GM23248 (cell line): ENCODE data around the gene NCAPD2. TPM values are rescaled to one million over a fixed set of nuclear protein-coding genes. Genes with fewer than 3 reads are reported as not detected.

Experiments used
- DNase-seq: peaks from one replicate; pipeline ENCODE4 v3.0.0-alpha.2; 2015
- H2AFZ ChIP-seq: fragments of 200-600 bp; sonication (generic); 2 replicates; pipeline ENCODE4 v1.6.1; 2016; ENCODE audit warnings: antibody characterized with exemption
- H3F3A ChIP-seq: fragments of 200-600 bp; sonication (generic); 2 replicates; pipeline ENCODE4 v1.6.1; 2016; ENCODE audit warnings: mild to moderate bottlenecking, antibody characterized with exemption, mixed run types; ENCODE audit not compliant: insufficient read depth
- H3K27ac ChIP-seq: fragments of 200-600 bp; sonication (generic); 2 replicates; pipeline ENCODE4 v1.5.1; 2016; ENCODE audit warnings: mild to moderate bottlenecking
- H3K27me3 ChIP-seq: fragments of 200-600 bp; sonication (generic); replicated peaks from 2 replicates; pipeline ENCODE4 v1.6.1; 2016; ENCODE audit warnings: mild to moderate bottlenecking; ENCODE audit not compliant: insufficient read depth
- H3K36me3 ChIP-seq: fragments of 200-600 bp; sonication (generic); 2 replicates; pipeline ENCODE4 v1.6.1; 2016; ENCODE audit warnings: low read depth, mild to moderate bottlenecking
- H3K4me1 ChIP-seq: fragments of 200-600 bp; sonication (generic); 2 replicates; pipeline ENCODE4 v1.6.1; 2016; ENCODE audit warnings: mild to moderate bottlenecking; ENCODE audit not compliant: insufficient read depth
- H3K4me2 ChIP-seq: fragments of 200-600 bp; sonication (generic); one replicate; pipeline ENCODE4 v1.6.1; 2016; ENCODE audit warnings: mild to moderate bottlenecking; ENCODE audit not compliant: unreplicated experiment
- H3K4me3 ChIP-seq: fragments of 200-600 bp; sonication (generic); 2 replicates; pipeline ENCODE4 v1.5.1; 2016; ENCODE audit warnings: mild to moderate bottlenecking
- H3K79me2 ChIP-seq: fragments of 200-600 bp; sonication (generic); 2 replicates; pipeline ENCODE4 v1.6.1; 2016; ENCODE audit warnings: mild to moderate bottlenecking; ENCODE audit not compliant: insufficient read depth
- H3K9ac ChIP-seq: fragments of 200-600 bp; sonication (generic); 2 replicates; pipeline ENCODE4 v1.6.1; 2016; ENCODE audit warnings: mild to moderate bottlenecking
- H3K9me2 ChIP-seq: fragments of 200-600 bp; sonication (generic); 2 replicates; pipeline ENCODE4 v1.6.1; 2016; ENCODE audit warnings: mixed run types, mild to moderate bottlenecking, moderate library complexity; ENCODE audit not compliant: insufficient read depth
- H3K9me3 ChIP-seq: fragments of 200-600 bp; sonication (generic); one replicate; pipeline ENCODE4 v1.6.1; 2017; ENCODE audit warnings: low read depth
- H4K20me1 ChIP-seq: fragments of 200-600 bp; sonication (generic); 2 replicates; pipeline ENCODE4 v1.6.0; 2016; ENCODE audit not compliant: insufficient read depth
- EZH2 ChIP-seq: fragments of 200-600 bp; sonication (generic); IDR thresholded peaks from 2 replicates; pipeline ENCODE4 v1.6.1; 2018; ENCODE audit warnings: antibody characterized with exemption, mild to moderate bottlenecking; ENCODE audit not compliant: insufficient read depth, poor library complexity, severe bottlenecking
- EZH2phosphoT487 ChIP-seq: fragments of 200-600 bp; sonication (generic); IDR thresholded peaks from 2 replicates; pipeline ENCODE4 v1.6.1; 2018; ENCODE audit warnings: antibody characterized with exemption, moderate library complexity, mild to moderate bottlenecking, low read depth; ENCODE audit not compliant: insufficient read depth
- WGBS, 2 experiments: methylation state at CpG; one replicate each; pipeline ENCODE4 v1.1.6; 2015 to 2017; ENCODE audit warnings: low lambda C conversion rate in 2 of 2, low coverage in 1 of 2; ENCODE audit errors: missing lambda C conversion rate in 2 of 2; 5-methylcytosine and 5-hydroxymethylcytosine counted together
- in situ Hi-C: fragments of 300-500 bp; cut with MboI; formaldehyde crosslinking; loops from 2 replicates; pipeline ENCODE4 v1.15.0; 2020
- polyA plus RNA-seq: library from polyadenylated mRNA; unstranded; fragments of >200 nt; fragmentation: Nextera tagmentation; extraction: Ambion mirVana; gene quantifications from 2 replicates; pipeline ENCODE4 v1.2.1, GENCODE V29; 2016
- total RNA-seq: library from RNA; depleted of rRNA; stranded (reverse); fragments of >200 nt; shearing (Covaris generic); gene quantifications from 2 replicates; pipeline ENCODE4 v1.2.3, GENCODE V29; 2014

Gene NCAPD2
- total and polyA plus RNA-seq, 2 experiments from 2014 or later: 15.5 to 26.3 TPM

DNA sequence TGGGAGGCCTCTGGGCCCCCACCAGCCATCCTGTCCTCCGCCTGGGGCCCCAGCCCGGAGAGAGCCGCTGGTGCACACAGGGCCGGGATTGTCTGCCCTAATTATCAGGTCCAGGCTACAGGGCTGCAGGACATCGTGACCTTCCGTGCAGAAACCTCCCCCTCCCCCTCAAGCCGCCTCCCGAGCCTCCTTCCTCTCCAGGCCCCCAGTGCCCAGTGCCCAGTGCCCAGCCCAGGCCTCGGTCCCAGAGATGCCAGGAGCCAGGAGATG, 39.7 kb downstream of the NCAPD2 start:
- H4K20me1 ChIP-seq: peaks cover 13% of the 10 kb centered on the region
- 0 to 2% methylated on average over 1 to 9 of the region's 9 CpGs for WGBS, 2 experiments
- H3K9me3 ChIP-seq: no peaks in the 10 kb centered on the region
- H3K27me3 ChIP-seq: no peaks in the 10 kb centered on the region
- peak overlapping the region; percentile 96 for H3K9ac ChIP-seq
- TF ChIP-seq EZH2 (no peak), EZH2phosphoT487 (no peak)
- peaks cover 36% of the 10 kb centered on the region for H3K36me3 ChIP-seq
- DNase-seq: no peak
- H3K4me2 ChIP-seq: peak overlapping the region; percentile 98
- no peaks in the 10 kb centered on the region for H3K9me2 ChIP-seq
- H3F3A ChIP-seq: peaks cover 55% of the 10 kb centered on the region
- H3K4me1 ChIP-seq: peaks cover 29% of the 10 kb centered on the region
- H3K27ac ChIP-seq: peak overlapping the region; percentile 96
- peak overlapping the region; percentile 96 for H3K4me3 ChIP-seq
- no peak overlapping the region; the same call in 1 of the 2 replicates for H2AFZ ChIP-seq
- peaks cover 48% of the 10 kb centered on the region for H3K79me2 ChIP-seq
- in situ Hi-C loops: no loop called here

DNA sequence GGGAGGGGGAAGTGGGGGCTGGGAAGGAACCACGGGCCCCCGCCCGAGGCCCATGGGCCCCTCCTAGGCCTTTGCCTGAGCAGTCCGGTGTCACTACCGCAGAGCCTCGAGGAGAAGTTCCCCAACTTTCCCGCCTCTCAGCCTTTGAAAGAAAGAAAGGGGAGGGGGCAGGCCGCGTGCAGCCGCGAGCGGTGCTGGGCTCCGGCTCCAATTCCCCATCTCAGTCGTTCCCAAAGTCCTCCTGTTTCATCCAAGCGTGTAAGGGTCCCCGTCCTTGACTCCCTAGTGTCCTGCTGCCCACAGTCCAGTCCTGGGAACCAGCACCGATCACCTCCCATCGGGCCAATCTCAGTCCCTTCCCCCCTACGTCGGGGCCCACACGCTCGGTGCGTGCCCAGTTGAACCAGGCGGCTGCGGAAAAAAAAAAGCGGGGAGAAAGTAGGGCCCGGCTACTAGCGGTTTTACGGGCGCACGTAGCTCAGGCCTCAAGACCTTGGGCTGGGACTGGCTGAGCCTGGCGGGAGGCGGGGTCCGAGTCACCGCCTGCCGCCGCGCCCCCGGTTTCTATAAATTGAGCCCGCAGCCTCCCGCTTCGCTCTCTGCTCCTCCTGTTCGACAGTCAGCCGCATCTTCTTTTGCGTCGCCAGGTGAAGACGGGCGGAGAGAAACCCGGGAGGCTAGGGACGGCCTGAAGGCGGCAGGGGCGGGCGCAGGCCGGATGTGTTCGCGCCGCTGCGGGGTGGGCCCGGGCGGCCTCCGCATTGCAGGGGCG, 40.2 kb downstream of the NCAPD2 start, which contains the start of gene GAPDH:
GAPDH (plus strand) TSS at position 595 of the 772 bp plus-strand sequence. CDS start 316 bp downstream, outside the sequence.
- peak within 1 kb of the TSS; percentile 96 for H3K27ac ChIP-seq
- WGBS, 2 experiments: 1% methylated on average over 54 to 61 of the region's 62 CpGs
- H3K36me3 ChIP-seq: peaks cover 37% of the 10 kb centered on the region
- peaks cover 13% of the 10 kb centered on the region for H4K20me1 ChIP-seq
- TF ChIP-seq EZH2 (no peak), EZH2phosphoT487 (no peak)
- H3K9ac ChIP-seq: peak within 1 kb of the TSS; percentile 96
- H3K9me3 ChIP-seq: no peaks in the 10 kb centered on the region
- peaks cover 60% of the 10 kb centered on the region for H3F3A ChIP-seq
- H3K9me2 ChIP-seq: no peaks in the 10 kb centered on the region
- in situ Hi-C loops: no loop called here
- peak within 1 kb of the TSS; percentile 64 for H2AFZ ChIP-seq
- H3K4me3 ChIP-seq: peak within 1 kb of the TSS; percentile 96
- H3K4me1 ChIP-seq: peaks cover 30% of the 10 kb centered on the region
- peak; percentile 99 for DNase-seq
- H3K79me2 ChIP-seq: peaks cover 48% of the 10 kb centered on the region
- peak within 1 kb of the TSS; percentile 98 for H3K4me2 ChIP-seq
- H3K27me3 ChIP-seq: no peaks in the 10 kb centered on the region

DNA sequence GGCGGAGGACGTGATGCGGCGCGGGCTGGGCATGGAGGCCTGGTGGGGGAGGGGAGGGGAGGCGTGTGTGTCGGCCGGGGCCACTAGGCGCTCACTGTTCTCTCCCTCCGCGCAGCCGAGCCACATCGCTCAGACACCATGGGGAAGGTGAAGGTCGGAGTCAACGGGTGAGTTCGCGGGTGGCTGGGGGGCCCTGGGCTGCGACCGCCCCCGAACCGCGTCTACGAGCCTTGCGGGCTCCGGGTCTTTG, 40.7 kb downstream of the NCAPD2 start:
- no peak overlapping the region for H2AFZ ChIP-seq
- WGBS, 2 experiments: 0 to 9% methylated on average over 12 to 21 of the region's 25 CpGs
- TF ChIP-seq EZH2 (no peak), EZH2phosphoT487 (no peak)
- H3K36me3 ChIP-seq: peaks cover 37% of the 10 kb centered on the region
- no peak for DNase-seq
- no peaks in the 10 kb centered on the region for H3K9me3 ChIP-seq
- peaks cover 65% of the 10 kb centered on the region for H3F3A ChIP-seq
- H3K4me2 ChIP-seq: peak overlapping the region; percentile 95
- H3K4me1 ChIP-seq: peaks cover 30% of the 10 kb centered on the region
- peaks cover 13% of the 10 kb centered on the region for H4K20me1 ChIP-seq
- peaks cover 48% of the 10 kb centered on the region for H3K79me2 ChIP-seq
- H3K9me2 ChIP-seq: no peaks in the 10 kb centered on the region
- in situ Hi-C loops: no loop called here
- H3K27me3 ChIP-seq: no peaks in the 10 kb centered on the region
- peak overlapping the region; percentile 96 for H3K9ac ChIP-seq
- peak overlapping the region; percentile 96 for H3K27ac ChIP-seq
- H3K4me3 ChIP-seq: peak overlapping the region; percentile 96

DNA sequence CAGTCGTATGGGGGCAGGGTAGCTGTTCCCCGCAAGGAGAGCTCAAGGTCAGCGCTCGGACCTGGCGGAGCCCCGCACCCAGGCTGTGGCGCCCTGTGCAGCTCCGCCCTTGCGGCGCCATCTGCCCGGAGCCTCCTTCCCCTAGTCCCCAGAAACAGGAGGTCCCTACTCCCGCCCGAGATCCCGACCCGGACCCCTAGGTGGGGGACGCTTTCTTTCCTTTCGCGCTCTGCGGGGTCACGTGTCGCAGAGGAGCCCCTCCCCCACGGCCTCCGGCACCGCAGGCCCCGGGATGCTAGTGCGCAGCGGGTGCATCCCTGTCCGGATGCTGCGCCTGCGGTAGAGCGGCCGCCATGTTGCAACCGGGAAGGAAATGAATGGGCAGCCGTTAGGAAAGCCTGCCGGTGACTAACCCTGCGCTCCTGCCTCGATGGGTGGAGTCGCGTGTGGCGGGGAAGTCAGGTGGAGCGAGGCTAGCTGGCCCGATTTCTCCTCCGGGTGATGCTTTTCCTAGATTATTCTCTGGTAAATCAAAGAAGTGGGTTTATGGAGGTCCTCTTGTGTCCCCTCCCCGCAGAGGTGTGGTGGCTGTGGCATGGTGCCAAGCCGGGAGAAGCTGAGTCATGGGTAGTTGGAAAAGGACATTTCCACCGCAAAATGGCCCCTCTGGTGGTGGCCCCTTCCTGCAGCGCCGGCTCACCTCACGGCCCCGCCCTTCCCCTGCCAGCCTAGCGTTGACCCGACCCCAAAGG, 41.2 kb downstream of the NCAPD2 start:
- peaks cover 70% of the 10 kb centered on the region for H3F3A ChIP-seq

More for the DNA sequence above, 41.2 kb downstream of the NCAPD2 start:
- peaks cover 37% of the 10 kb centered on the region for H3K36me3 ChIP-seq
- DNase-seq: peak; percentile 94
- no peaks in the 10 kb centered on the region for H3K27me3 ChIP-seq
- peaks cover 47% of the 10 kb centered on the region for H3K79me2 ChIP-seq
- no peak overlapping the region for H2AFZ ChIP-seq
- H3K27ac ChIP-seq: peak overlapping the region; percentile 96
- no peaks in the 10 kb centered on the region for H3K9me2 ChIP-seq
- H3K9me3 ChIP-seq: no peaks in the 10 kb centered on the region
- in situ Hi-C loops: no loop called here
- H3K4me1 ChIP-seq: peaks cover 34% of the 10 kb centered on the region
- peak overlapping the region; percentile 96 for H3K9ac ChIP-seq
- H3K4me2 ChIP-seq: peak overlapping the region; percentile 95
- H4K20me1 ChIP-seq: peaks cover 13% of the 10 kb centered on the region
- 0 to 1% methylated on average over 38 to 47 of the region's 52 CpGs for WGBS, 2 experiments
- TF ChIP-seq EZH2phosphoT487: no peak
- no peak for TF ChIP-seq EZH2
- peak overlapping the region; percentile 96 for H3K4me3 ChIP-seq
